Upper lobe of left lung (tissue), 4 donors: ENCODE measurements around the gene CSF1.

Experiments
- CTCF ChIP-seq, 6 experiments: fragments of 450-650 bp in 4 of 6; fragments of 200-600 bp in 2 of 6; sonication (generic) in 2 of 6; IDR thresholded peaks; one replicate each; pipeline ENCODE4 v1.5.1; 2016 to 2019; ENCODE audit warnings: antibody characterized with exemption in 6 of 6
- POLR2AphosphoS5 ChIP-seq, 2 donors: sonication (generic); formaldehyde crosslinking; IDR thresholded peaks; one replicate each; pipeline ENCODE4 v1.5.1; 2017; ENCODE audit warnings: antibody characterized with exemption in 2 of 2

GRCh38 chr1:109883248-109883955 lies 27.2 kb upstream of the CSF1 start:
- TF ChIP-seq CTCF (IDR thresholded peaks at IDR 0.05) (no peak), POLR2AphosphoS5 (IDR thresholded peaks at IDR 0.05) (no peak)
